GM18505 (cell line): ENCODE measurements around the gene ZBTB40.

Experiments used
- ATAC-seq: cut with Tn5 transposase; IDR thresholded peaks from one replicate; pipeline ENCODE4 v1.9.1; 2021; ENCODE audit not compliant: unreplicated experiment
- POLR2A ChIP-seq: IDR thresholded peaks from 4 replicates; pipeline ENCODE4 v1.6.1; 2011; ENCODE audit warnings: borderline replicate concordance; ENCODE audit not compliant: insufficient read depth, insufficient read length; ENCODE audit errors: extremely low read depth

ZBTB40 gene

DNA sequence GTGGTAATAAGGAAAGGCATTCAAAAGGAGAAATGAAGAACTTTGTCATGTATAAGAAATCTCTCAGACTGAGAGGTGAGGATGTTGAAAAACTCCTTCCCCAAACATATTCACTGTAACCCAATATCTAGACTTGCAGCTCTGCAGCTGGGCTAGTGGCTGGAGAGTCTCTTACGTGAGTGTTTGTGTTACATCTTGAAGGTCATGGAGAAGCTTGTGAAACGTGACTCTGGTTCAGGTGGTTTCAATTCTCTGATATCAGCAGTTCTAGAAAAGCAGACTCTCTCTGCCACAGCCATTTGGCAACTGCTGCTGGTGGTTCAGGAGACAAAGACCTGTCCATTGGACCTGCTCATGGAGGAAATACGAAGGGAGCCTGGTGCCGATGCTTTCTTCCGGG is 56.7 kb downstream of the ZBTB40 start:
- TF ChIP-seq POLR2A, result no peak
- no peak for ATAC-seq

DNA sequence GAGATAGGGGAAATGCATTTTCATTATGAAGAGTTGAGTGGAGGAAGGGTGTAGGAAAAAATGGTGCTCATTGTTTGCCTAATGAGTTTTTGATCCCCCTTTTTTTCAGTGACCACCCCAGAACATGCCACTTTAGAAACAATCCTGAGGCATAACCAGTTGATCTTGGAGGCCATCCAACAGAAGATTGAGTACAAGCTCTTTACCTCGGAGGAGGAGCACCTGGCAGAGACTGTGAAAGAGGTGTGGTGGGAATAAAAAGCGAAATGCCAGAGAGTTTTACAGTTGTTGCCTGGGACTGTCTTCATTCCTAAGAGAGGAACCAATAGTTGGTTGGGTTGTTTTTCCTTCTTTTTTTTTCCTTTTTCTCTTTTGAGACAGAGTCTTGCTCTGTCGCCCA is 57.3 kb downstream of the ZBTB40 start:
- TF ChIP-seq POLR2A, result no peak
- no peak for ATAC-seq

DNA sequence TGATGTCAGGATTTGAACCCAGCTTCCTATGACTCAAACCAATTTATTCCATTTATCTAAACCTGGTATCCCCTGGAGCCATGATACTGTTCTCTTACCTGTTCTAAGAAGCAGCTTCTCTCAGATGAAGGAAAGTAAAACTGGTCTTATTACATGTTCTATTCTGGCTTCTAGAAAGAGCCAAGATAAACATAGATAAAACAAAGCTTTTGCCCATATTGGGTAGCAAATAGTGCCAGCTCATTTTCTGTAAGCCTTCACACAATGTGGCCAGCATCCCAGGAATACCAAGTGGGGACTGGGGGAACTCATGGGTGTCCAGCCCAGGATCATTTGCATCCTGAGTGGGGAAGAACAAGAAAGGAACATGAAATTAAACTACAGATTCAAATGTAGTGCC is 58.2 kb downstream of the ZBTB40 start:
- TF ChIP-seq POLR2A, result no peak
- no peak for ATAC-seq

DNA sequence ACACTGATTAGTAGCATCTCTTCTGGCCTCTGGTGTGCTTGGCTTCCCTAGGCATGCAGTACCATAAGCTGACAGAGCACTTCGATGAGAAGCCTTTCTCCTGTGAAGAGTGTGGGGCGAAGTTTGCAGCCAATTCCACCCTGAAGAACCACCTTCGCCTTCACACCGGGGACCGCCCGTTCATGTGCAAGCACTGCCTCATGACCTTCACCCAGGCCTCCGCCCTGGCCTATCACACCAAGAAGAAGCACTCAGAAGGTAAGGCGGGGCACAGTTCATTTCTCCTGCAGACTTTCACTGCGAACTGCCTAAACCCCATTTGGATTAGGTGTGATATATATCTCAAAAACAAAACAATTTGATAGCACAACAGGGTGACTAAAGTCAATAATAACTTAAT is 61.2 kb downstream of the ZBTB40 start:
- TF ChIP-seq POLR2A, result no peak
- ATAC-seq, result no peak

DNA sequence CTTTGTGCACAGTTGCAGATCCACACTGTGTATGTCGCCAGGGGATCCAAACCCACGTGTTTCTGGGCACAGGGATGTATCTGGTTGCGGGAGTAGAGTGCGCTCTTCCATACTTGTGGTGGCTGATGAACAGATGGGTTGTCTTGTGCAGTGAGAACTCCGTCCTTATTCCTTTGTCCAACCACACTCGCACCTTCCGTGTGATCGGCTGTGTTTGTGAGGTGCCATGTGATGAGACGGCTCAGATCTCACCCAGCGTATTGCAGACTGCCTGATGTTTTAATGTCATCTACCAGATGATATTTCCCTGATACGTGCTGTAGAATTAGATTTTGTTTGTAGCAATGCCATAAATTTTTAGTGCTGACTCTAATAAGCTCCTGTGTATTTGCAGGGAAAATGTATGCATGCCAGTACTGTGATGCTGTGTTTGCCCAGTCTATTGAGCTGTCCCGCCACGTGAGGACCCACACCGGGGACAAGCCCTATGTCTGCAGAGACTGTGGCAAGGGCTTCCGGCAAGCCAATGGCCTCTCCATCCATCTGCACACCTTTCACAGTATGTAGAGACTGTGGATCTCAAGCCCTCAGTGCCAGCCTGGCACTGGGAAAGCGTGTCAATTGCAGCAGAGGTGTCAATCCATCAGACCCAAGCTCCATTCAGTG is 65.4 kb downstream of the ZBTB40 start:
- no peak for TF ChIP-seq POLR2A
- no peak for ATAC-seq

DNA sequence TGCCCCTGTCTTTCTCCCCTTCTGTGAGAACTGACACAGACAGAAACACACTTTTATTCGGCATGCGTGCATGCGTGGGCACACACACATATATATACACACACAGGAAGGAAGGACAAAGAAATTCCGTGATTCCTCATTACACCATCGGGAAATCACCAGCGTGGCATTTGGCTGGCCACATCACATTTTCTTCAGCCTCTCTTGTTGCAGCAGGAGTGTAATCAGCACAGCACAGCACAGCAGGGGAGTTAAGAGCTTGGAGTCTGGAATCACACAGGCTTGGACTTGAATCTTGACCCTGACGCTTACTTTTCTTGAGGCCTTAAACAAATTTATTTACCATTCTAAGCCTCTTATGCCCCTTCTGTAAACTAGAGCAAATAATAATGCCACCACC is 66.3 kb downstream of the ZBTB40 start:
- no peak for TF ChIP-seq POLR2A
- ATAC-seq, result no peak

DNA sequence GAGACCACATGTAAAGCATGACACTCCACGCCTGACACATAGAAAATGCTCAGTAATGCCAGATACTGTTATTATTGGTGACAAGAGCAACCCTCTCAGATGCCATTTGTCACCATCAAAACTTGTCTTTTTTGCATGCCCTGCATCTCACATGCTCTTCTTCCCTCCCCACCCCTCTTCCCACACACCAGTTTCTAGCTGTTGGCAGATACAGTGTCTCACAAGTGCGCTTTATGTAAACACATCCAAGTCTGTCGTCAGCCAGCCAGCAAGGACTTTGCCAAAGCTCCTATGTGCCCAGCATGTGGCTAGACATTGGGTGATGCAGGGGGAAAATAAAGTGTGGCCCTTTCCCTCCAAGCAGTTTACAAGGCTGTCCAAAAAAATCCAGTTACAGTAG is 66.7 kb downstream of the ZBTB40 start:
- TF ChIP-seq POLR2A, result no peak
- ATAC-seq, result no peak

DNA sequence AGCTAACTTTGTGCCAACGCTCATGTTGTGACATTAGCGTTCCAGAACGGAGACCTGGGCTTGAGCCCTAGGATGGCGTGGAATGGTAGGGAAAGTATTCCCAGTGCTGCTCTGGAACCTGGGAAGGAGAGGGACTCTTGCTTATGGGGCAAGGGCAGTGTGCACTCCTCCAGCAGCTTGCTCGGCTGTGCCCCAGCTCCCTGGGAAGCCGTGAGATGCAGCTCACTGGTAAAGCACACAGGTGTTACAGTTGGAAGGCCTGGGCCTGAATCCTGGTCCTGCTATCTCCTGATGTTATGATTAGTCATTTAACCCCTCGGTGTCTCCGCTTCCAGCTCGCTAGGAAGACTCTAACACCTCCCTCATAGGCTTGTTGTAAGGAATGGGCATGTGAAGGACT is 69.2 kb downstream of the ZBTB40 start:
- TF ChIP-seq POLR2A, result no peak
- no peak for ATAC-seq

DNA sequence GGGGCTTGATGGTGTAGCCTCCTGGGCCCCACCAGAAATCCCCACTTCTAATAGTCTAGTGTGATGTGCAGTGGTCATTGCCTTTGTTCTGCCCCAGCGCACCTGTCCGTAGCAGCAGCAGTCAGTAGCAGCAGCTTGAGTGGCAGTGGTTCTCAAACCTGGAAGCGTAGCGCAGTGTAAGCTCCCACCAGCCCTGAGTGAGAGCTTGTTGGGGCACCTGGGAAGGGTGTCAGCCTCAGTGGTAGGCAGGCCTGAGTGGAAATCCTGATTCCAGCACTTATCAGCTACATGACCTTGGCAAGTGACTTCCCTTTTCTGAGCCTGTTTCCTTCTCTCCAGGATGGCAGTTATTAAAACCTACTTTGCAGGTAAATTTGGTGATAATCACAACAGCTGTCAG is 70.0 kb downstream of the ZBTB40 start:
- ATAC-seq, result no peak

DNA sequence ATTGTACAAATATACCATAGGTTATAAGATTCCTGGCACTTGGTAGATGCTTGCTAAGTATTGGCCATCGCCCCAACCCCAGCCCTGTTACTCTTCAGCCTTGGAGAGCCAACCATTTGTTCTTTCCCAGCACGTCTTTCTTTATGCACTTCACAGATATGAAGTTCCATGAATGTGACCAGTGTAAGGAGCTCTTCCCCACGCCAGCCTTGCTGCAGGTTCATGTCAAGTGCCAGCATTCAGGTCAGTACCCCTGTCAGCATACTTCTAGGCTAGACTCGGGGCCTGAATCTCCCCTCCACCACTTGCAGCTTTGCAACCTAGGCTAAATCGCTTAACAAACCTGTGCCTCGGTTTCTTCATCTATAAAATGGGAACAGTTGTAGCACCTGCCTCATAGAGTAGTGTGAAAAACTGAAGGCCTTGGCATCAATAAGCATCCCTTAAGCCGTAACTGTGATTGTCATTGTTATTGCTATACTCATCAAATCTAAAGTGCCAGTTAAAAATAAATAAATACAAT is 70.6 kb downstream of the ZBTB40 start:
- no peak for TF ChIP-seq POLR2A
- ATAC-seq, result no peak

More for the DNA sequence above, 70.0 kb downstream of the ZBTB40 start:
- TF ChIP-seq POLR2A, result no peak

DNA sequence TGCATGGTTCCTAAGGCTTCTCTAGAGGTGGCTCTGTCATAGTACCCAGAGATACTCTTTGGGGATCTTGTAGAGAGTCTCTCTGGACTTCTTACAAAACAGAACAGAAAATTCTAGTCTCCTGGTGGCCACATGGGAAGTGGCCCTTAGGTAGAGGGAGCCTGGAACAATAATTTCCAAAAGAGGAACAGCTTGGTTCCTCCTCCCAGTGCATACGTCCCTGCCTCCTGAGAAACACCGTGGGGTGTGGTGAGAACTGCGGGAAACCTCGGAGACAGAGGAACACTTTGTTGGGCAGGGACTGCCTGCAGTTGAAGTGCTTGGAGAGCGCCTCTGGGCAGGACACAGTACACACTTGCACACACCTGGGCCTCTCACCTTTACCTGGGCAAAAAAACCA is 72.8 kb downstream of the ZBTB40 start:
- TF ChIP-seq POLR2A, result no peak
- no peak for ATAC-seq

DNA sequence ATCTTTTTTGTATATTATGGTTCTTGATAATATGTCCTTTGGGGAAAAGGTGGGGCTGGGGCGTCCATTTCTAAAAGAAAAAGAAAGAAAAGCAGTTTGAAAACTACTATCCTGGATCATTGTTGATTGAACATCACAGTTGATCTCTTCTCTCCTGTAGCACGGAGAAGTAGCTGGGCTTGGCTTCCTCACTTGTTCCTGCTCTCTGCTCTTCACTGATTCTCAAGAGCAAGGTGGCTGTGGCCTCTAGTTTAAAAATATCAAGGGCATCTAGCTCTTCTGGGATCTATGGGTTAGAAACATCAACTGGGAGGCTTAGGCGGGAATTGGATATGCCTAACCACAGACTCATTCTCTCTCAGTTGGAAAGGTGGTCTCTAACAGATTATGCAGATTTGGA is 73.6 kb downstream of the ZBTB40 start:
- no peak for TF ChIP-seq POLR2A

DNA sequence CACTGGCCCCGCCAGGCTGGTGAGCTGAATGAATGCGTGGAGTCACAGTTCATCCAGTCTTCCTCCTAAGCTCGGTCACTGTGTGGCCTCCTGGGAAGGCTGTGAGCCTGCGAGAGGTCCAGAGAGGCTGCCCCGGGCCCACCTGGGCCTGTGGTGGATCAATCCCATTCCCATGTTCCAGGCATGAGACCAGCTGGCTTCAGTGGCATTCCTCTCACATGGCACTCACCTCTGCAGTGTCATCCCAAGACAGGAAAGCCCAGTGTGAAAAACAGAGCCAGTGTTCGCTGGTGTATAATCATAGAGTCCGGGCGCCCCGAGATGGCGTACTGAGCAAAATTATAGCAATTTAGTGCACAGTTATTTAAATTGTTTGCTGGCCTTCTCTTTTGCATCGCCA is 74.0 kb downstream of the ZBTB40 start:
- no peak for TF ChIP-seq POLR2A
- ATAC-seq, result no peak

More for the DNA sequence above, 73.6 kb downstream of the ZBTB40 start:
- no peak for ATAC-seq

DNA sequence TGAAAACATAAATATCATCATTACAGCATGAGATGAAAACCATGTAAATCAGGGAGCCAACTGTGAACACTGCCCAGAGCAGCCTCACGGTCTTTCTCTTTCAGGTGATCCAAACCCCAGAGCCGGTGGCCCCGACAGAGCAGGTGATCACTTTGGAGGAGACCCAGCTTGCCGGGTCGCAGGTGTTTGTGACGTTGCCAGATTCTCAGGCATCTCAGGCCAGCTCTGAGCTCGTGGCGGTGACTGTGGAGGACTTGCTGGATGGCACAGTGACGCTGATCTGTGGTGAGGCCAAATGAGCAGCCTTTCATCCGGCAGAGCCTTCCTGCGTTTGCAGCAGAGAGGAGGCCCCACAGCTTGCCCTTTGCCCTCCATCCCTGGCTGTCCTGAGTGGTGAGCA is 74.4 kb downstream of the ZBTB40 start:
- TF ChIP-seq POLR2A, result no peak
- ATAC-seq, result no peak

DNA sequence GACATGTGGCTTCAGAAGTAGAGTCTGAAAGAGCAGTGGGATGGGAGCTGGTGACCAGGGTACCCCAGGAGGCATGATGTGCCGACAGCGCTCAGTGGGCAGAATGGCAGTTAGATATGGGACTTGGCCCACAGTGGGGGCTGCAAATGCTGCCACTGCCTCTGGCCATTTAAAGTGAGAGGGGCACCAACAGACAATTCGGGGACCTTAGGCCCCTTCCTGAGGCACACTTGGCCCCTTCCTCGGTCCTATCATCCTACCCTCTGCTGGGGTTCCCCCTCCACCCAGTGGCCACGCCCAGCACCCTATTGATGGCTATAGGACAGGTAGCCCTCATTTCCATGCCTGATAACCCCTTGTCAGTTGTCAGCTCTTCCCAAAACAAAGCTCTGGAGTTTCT is 75.0 kb downstream of the ZBTB40 start:
- TF ChIP-seq POLR2A, result no peak
- ATAC-seq, result no peak

DNA sequence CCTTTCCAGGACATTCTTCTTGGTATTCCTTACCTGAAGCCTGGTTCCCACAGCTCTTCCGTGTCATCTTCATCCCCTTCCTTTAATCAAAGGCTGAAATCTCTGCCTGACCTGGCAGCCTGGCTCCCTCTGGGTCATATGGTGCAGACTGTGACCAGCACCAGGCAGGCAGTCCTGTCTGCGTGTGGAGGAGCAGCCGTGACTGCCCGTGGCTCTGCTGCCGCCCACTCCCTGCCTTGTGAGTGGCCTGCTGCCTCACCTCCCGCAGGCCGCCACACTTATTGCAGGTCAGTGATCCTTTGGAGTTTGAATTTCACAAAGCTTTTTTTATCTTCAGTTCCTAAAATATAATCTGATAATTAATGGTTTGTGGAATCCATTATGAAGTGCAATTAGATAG is 75.5 kb downstream of the ZBTB40 start:
- ATAC-seq, result no peak
- TF ChIP-seq POLR2A, result no peak
